ENCODE results near the gene CGGBP1.

DNA sequence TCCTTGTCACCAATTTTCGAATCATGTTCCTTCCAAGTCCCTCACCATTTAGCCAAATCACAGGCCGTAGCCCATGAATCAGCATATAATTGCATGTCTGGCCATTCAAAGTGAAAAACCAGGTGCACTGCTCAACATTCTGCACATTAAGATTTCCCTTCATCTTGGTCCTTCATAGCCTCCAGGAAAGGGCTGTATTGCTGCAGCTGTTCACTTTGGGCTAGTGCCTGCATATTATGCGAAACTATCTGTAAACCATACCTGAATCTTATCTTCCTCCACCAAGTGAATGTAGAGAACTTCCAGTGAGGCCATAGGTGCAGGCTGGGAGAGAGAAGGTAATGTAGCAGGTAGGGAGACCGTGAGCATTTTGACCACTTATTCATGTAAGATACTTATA is 18.3 kb downstream of the CGGBP1 start:
- TF ChIP-seq, protein P1, sequence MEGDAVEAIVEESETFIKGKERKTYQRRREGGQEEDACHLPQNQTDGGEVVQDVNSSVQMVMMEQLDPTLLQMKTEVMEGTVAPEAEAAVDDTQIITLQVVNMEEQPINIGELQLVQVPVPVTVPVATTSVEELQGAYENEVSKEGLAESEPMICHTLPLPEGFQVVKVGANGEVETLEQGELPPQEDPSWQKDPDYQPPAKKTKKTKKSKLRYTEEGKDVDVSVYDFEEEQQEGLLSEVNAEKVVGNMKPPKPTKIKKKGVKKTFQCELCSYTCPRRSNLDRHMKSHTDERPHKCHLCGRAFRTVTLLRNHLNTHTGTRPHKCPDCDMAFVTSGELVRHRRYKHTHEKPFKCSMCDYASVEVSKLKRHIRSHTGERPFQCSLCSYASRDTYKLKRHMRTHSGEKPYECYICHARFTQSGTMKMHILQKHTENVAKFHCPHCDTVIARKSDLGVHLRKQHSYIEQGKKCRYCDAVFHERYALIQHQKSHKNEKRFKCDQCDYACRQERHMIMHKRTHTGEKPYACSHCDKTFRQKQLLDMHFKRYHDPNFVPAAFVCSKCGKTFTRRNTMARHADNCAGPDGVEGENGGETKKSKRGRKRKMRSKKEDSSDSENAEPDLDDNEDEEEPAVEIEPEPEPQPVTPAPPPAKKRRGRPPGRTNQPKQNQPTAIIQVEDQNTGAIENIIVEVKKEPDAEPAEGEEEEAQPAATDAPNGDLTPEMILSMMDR (IDR thresholded peaks at IDR 0.05; ENCODE audit: low read depth, low read length, poor library complexity, severe bottlenecking), result no peak
- TF ChIP-seq EZH2phosphoT487 (IDR thresholded peaks at IDR 0.05; ENCODE audit: borderline replicate concordance, low read length), result no peak
